GM12873 (cell line): ENCODE measurements around the gene ADAM23.

Source experiments
- CTCF ChIP-seq: IDR thresholded peaks from 2 replicates; pipeline ENCODE4 v1.5.1; 2012; ENCODE audit warnings: low read depth, mild to moderate bottlenecking, moderate library complexity, low read length, control low read depth; ENCODE audit not compliant: insufficient read depth; ENCODE audit errors: missing control alignments

ADAM23 gene

GRCh38 chr2:206526416-206526815 lies 83.1 kb downstream of the ADAM23 start:
- TF ChIP-seq CTCF = no peak

DNA sequence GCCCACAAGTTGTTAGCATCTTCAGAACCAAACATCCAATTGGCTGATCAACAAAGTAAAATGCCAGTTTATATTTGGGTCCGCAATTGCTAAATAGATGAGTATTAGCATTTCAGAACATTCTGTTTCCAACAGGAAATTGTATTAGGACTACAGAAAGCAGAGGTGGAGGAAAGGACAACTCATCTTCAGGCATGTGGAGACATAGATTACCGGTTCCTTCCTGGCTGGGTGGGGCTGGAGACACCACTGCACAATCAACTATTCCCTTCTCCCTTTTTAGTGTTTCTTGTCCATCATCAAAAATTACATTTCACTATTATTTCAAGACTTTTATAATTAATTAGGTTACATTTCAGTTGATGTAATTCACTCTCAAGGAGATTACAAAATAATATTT lies 83.8 kb downstream of the ADAM23 start:
- TF ChIP-seq CTCF = no peak

DNA sequence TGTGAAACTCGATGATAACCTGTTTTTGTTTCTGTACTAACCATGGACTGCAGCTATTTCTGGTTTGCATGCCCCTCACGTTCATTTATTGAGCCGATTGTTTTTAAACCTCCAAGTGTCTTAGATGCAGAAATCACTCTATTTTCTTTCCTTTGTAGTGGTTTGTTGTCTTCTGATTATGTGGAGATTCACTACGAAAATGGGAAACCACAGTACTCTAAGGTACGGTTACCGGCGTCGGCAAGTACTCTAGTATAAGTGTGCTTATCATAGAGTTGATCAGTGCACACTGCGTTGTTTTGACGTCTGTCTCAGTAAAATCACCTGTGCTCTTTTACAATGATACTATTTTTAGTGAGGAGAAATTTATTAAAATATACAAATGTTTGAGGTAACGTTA lies 87.4 kb downstream of the ADAM23 start:
- TF ChIP-seq CTCF = no peak

DNA sequence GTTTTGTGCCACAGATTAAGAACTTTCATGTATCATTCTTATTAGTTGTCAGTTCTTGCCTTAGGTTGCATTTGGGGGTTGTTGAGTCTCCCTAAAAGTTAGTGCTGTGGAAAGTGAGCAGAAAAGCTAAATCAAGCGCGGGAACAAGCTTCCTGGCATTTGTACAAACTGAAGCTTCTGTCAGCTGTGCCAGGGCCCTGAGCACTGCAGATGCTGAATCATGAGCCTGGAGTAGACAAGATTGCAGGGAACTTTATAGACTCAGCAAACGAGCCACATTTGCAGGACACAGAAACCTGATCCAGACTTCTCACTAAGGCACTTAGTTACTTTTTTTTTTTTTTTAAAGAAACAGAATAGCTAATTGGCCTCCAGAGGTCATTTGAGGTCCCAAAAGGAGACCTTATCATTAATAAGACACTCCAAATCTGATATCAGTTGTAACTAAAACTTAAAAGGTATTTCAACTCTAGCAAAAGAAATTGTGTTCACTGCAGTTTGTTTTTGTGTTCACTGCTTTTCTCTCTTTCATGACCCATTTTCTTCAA lies 88.7 kb downstream of the ADAM23 start:
- no peak for TF ChIP-seq CTCF

- no peak for TF ChIP-seq CTCF
These were observed 90.6 kb downstream of the ADAM23 start for GRCh38 chr2:206533977-206534376.

- no peak for TF ChIP-seq CTCF
These were observed 92.1 kb downstream of the ADAM23 start for GRCh38 chr2:206535260-206535986.

- no peak for TF ChIP-seq CTCF
These were observed 97.4 kb downstream of the ADAM23 start for GRCh38 chr2:206540757-206541156.

DNA sequence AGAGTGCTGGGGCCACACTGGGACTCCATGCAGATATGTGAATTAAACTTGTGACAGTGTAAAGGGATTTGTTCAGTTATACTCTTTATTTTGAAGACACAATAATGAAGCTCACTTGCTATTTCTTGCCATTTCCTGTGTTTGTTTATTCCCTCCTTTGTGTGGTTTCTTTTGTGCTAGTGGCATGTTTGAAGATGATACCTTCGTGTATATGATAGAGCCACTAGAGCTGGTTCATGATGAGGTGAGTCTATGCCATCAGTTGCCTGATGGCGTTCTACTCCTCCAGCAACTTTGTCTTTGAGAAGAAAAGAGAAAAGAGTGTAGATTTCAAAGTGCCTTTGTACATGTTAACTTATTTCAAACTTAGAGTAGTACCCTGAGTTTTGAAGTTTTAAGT lies 99.7 kb downstream of the ADAM23 start:
- TF ChIP-seq CTCF = no peak
